Left renal pelvis (tissue), 4 donors: ENCODE measurements around the gene TGFBR3. TPM values are rescaled to one million over a fixed set of nuclear protein-coding genes. Genes with fewer than 3 reads are reported as not detected.

Experiments used
- DNase-seq, 4 donors: peaks; one replicate each; pipeline ENCODE4 v3.0.0-alpha.2; 2013; ENCODE audit warnings: low read depth in 4 of 4, low spot score in 3 of 4
- polyA plus RNA-seq, 4 donors: library from polyadenylated mRNA; unstranded; fragments of 120-200 nt; gene quantifications; one replicate each; pipeline ENCODE4 v1.2.1, GENCODE V29; 2013; ENCODE audit not compliant: insufficient read length in 4 of 4

The TGFBR3 gene
- polyA plus RNA-seq, 4 donors: 95.6 to 129 (median 109) TPM

GRCh38 chr1:91720044-91720443, 165.9 kb downstream of the TGFBR3 start:
- no peak for DNase-seq

GRCh38 chr1:91718877-91719276, 167.1 kb downstream of the TGFBR3 start:
- no peak for DNase-seq

GRCh38 chr1:91718368-91718767, 167.6 kb downstream of the TGFBR3 start:
- DNase-seq: no peak

GRCh38 chr1:91717839-91718238, 168.1 kb downstream of the TGFBR3 start:
- no peak for DNase-seq

- DNase-seq: no peak
Measured at GRCh38 chr1:91716339-91716738, 169.6 kb downstream of the TGFBR3 start.

- DNase-seq: no peak
Measured at GRCh38 chr1:91715416-91716000, 170.4 kb downstream of the TGFBR3 start.

- DNase-seq: no peak
Measured at GRCh38 chr1:91714867-91715381, 171.0 kb downstream of the TGFBR3 start.

GRCh38 chr1:91712981-91713841, 172.7 kb downstream of the TGFBR3 start:
- no peak for DNase-seq

GRCh38 chr1:91712393-91712792, 173.6 kb downstream of the TGFBR3 start:
- no peak for DNase-seq

GRCh38 chr1:91711504-91712247, 174.3 kb downstream of the TGFBR3 start:
- DNase-seq: no peak

- no peak for DNase-seq
Measured at GRCh38 chr1:91710261-91710660, 175.7 kb downstream of the TGFBR3 start.

GRCh38 chr1:91708691-91709090, 177.3 kb downstream of the TGFBR3 start:
- no peak for DNase-seq

GRCh38 chr1:91707890-91708218, 178.1 kb downstream of the TGFBR3 start:
- DNase-seq: no peak

GRCh38 chr1:91707114-91707889, 178.6 kb downstream of the TGFBR3 start:
- DNase-seq: no peak

GRCh38 chr1:91706140-91706957, 179.6 kb downstream of the TGFBR3 start:
- DNase-seq: no peak

- DNase-seq: no peak
Measured at GRCh38 chr1:91704746-91705145, 181.2 kb downstream of the TGFBR3 start.

- no peak for DNase-seq
Measured at GRCh38 chr1:91703095-91703494, 182.9 kb downstream of the TGFBR3 start.

GRCh38 chr1:91701472-91701869, 184.5 kb downstream of the TGFBR3 start:
- no peak for DNase-seq

GRCh38 chr1:91700771-91701471, 185.0 kb downstream of the TGFBR3 start:
- DNase-seq: no peak
